Left lung (tissue), 10 donors: ENCODE data around the gene WDR7. TPM values are rescaled to one million over a fixed set of nuclear protein-coding genes. Genes with fewer than 3 reads are reported as not detected.

ENCODE experiments used
- ATAC-seq: fragments of 200-7000 bp; cut with Tn5 transposase; one replicate; pipeline ENCODE4 v1.9.1; 2020; ENCODE audit warnings: moderate library complexity
- DNase-seq, 4 donors: peaks; one replicate each; pipeline ENCODE4 v3.0.0-alpha.2; 2013 to 2020
- H3K27ac ChIP-seq, 2 donors: fragments of 200-600 bp; sonication (generic) in 1 of 2; one replicate each; pipeline versions ENCODE4 v1.5.0 to v1.8.0; 2020 to 2021
- H3K27me3 ChIP-seq, 2 donors: fragments of 200-600 bp; sonication (generic) in 1 of 2; one replicate each; pipeline versions ENCODE4 v1.5.0 to v1.8.0; 2020 to 2021
- H3K36me3 ChIP-seq, 2 donors: fragments of 200-600 bp; sonication (generic) in 1 of 2; one replicate each; pipeline versions ENCODE4 v1.5.0 to v1.8.0; 2020 to 2021
- H3K4me1 ChIP-seq, 2 donors: fragments of 200-600 bp; one replicate each; pipeline ENCODE4 v1.8.0; 2021
- H3K4me3 ChIP-seq, 2 donors: fragments of 200-600 bp; sonication (generic) in 1 of 2; one replicate each; pipeline versions ENCODE4 v1.5.0 to v1.8.0; 2020 to 2021; ENCODE audit warnings: mild to moderate bottlenecking in 1 of 2
- H3K9me3 ChIP-seq, 2 donors: fragments of 200-600 bp; sonication (generic) in 1 of 2; one replicate each; pipeline versions ENCODE4 v1.5.0 to v1.8.0; 2020 to 2021
- intact Hi-C, 2 donors: fragments of 100-400 bp; cut with DNase I; formaldehyde crosslinking; loops; one replicate each; pipeline versions ENCODE4 v1.11.2 to v1.14.2; 2022
- polyA plus RNA-seq, 6 donors: library from polyadenylated mRNA; unstranded; fragments of 120-200 nt; gene quantifications; one replicate each; pipeline ENCODE4 v1.2.1, GENCODE V29; 2013; ENCODE audit not compliant: insufficient read length in 6 of 6
- total RNA-seq, 2 donors: library from RNA; stranded (reverse); fragmentation: NEBNext Ultra II Directional; extraction: Animal tissue kit (Norgen Biotek cat#: 25700); gene quantifications; one replicate each; pipeline ENCODE4 v1.2.1, GENCODE V29; 2021
- TF ChIP-seq, protein P1 (sequence below), 2 donors: fragments of 200-600 bp; sonication (generic) in 1 of 2; IDR thresholded peaks; one replicate each; pipeline versions ENCODE4 v1.5.0 to v1.8.0; 2021; ENCODE audit warnings: antibody characterized with exemption in 2 of 2
- donor health status: DM: no; HTN: yes; CAD: no.
- donor health status: DM: no; HTN: no; CAD: no.

The WDR7 gene
- total and polyA plus RNA-seq, 8 donors = 10.9 to 37.7 (median 12.8) TPM

DNA sequence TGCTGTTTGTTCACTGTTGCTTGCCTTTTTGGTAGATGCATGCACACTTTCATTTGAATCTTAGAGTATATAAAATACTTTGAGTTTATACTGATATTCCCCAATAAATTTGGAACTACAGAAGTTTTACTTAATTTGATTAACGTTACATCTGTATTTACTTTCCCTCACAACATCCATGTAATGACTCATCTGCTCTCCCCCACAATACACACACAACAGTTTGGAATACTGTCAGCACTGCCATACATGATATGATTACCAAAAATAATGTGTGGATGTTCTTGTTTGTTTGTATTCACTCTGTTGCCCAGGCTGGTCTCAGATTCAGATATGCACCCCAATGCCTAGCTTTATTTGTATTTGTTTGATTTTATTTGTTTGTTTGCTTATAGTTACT is 144.2 kb downstream of the WDR7 start:
- no peak overlapping the region for H3K27ac ChIP-seq
- TF ChIP-seq, protein P1, sequence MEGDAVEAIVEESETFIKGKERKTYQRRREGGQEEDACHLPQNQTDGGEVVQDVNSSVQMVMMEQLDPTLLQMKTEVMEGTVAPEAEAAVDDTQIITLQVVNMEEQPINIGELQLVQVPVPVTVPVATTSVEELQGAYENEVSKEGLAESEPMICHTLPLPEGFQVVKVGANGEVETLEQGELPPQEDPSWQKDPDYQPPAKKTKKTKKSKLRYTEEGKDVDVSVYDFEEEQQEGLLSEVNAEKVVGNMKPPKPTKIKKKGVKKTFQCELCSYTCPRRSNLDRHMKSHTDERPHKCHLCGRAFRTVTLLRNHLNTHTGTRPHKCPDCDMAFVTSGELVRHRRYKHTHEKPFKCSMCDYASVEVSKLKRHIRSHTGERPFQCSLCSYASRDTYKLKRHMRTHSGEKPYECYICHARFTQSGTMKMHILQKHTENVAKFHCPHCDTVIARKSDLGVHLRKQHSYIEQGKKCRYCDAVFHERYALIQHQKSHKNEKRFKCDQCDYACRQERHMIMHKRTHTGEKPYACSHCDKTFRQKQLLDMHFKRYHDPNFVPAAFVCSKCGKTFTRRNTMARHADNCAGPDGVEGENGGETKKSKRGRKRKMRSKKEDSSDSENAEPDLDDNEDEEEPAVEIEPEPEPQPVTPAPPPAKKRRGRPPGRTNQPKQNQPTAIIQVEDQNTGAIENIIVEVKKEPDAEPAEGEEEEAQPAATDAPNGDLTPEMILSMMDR (IDR thresholded peaks at IDR 0.05) = no peak
- DNase-seq (no peak), ATAC-seq (no peak)
- no peaks in the 10 kb centered on the region for H3K36me3 ChIP-seq
- no peaks in the 10 kb centered on the region for H3K9me3 ChIP-seq
- H3K27me3 ChIP-seq = no peaks in the 10 kb centered on the region
- H3K4me1 ChIP-seq = no peaks in the 10 kb centered on the region
- intact Hi-C loops = no loop called here
- H3K4me3 ChIP-seq = no peak overlapping the region

DNA sequence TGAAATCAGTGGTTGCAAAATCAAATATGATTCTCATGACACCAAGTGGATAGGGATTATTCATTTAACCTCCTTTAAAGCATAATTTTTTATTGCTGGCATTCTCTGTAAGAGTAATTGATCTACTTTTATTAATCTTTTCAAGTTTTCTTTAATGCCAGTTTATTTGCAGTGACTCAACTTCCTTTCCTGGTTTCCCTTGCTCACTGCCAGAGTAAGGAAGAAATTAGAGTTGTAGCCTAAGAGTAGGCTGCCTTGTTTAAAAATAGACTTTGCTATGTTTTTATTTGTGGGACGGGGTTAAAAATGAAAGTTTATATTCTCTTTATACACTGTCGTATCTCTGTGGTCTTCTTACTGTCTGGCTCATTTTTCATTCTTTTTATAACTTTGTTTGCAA is 148.6 kb downstream of the WDR7 start:
- ATAC-seq = no peak
- Histone ChIP-seq H3K4me3 (no peak overlapping the region), H3K4me1 (no peaks in the 10 kb centered on the region), H3K27me3 (no peaks in the 10 kb centered on the region), H3K36me3 (peaks cover 0 to 8% of the 10 kb centered on the region in 2 donors), H3K9me3 (no peaks in the 10 kb centered on the region), H3K27ac (no peak overlapping the region)
- TF ChIP-seq, protein P1 (IDR thresholded peaks at IDR 0.05) = no peak
- no peak for DNase-seq
- intact Hi-C loops = no loop called here

DNA sequence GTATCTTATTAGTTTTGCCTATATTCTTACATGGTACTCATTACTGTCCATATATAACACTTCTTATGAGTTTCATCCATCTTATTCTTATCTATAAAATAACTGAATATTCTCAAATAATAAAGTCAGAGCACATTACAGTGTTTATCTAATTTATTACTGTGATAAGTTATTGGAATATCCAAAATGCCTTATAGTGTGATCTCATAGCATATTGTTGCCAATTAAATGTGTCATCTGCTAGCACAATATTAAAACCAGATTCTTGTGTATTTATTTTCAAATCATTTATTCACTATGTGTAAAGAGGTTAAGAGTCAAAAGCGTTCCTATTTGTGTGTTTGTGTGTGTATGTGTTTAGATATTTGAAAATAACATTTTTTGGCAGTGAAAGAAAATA is 151.9 kb downstream of the WDR7 start:
- no peak for ATAC-seq
- H3K9me3 ChIP-seq = no peaks in the 10 kb centered on the region
- no peaks in the 10 kb centered on the region for H3K4me1 ChIP-seq
- DNase-seq = no peak
- peaks cover 0 to 8% of the 10 kb centered on the region in 2 donors for H3K36me3 ChIP-seq
- H3K4me3 ChIP-seq = no peak overlapping the region
- no peak overlapping the region for H3K27ac ChIP-seq
- intact Hi-C loops = no loop called here
- no peaks in the 10 kb centered on the region for H3K27me3 ChIP-seq
- TF ChIP-seq, protein P1 (IDR thresholded peaks at IDR 0.05) = no peak

DNA sequence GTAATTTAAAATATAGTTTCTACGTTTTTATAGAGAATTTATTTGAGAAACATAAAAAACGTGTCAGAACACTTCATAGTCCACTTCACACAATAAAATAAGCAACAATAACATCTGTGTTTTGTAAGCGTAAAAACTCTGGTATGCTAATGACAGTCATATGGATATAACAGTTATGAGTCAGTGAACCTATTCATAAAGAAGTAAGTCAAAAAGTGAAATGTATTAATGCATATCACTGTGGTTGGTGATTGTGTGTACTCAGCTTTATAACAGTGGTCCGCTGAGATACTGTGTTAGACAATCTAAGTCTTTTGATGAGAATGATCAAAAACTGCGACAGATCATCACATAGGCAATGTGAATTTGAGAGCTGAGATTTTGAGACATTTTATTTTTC is 153.2 kb downstream of the WDR7 start:
- Histone ChIP-seq H3K27ac (no peak overlapping the region), H3K4me1 (no peaks in the 10 kb centered on the region), H3K36me3 (peaks cover 0 to 8% of the 10 kb centered on the region in 2 donors), H3K4me3 (no peak overlapping the region), H3K27me3 (no peaks in the 10 kb centered on the region), H3K9me3 (no peaks in the 10 kb centered on the region)
- no peak for ATAC-seq
- TF ChIP-seq, protein P1 (IDR thresholded peaks at IDR 0.05) = no peak
- intact Hi-C loops = no loop called here
- no peak for DNase-seq

DNA sequence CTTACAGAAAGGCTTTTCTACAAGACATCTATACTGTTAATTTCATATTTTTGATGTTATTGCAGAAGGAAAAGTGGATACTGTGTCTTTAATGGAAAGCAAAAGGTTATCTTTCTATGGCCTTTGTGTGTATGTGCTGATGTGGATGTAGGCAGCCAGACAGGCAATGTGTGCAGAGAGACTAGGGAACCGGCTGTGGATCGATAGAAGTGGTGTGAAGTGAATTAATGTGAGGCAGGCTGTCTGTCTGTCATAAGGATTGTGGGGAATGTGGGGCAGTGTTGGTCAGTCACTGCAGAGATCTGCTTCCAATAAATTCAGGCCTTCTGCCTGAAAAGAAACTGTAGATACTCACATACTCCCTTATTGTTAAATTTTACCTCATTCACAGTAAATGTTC is 156.7 kb downstream of the WDR7 start:
- ATAC-seq = no peak
- intact Hi-C loops = no loop called here

More for the DNA sequence above, 156.7 kb downstream of the WDR7 start:
- no peak overlapping the region for H3K27ac ChIP-seq
- no peak for DNase-seq
- no peak overlapping the region for H3K4me3 ChIP-seq
- peaks cover 0 to 8% of the 10 kb centered on the region in 2 donors for H3K36me3 ChIP-seq
- TF ChIP-seq, protein P1 (IDR thresholded peaks at IDR 0.05) = no peak
- H3K4me1 ChIP-seq = no peaks in the 10 kb centered on the region
- no peaks in the 10 kb centered on the region for H3K9me3 ChIP-seq
- no peaks in the 10 kb centered on the region for H3K27me3 ChIP-seq
